GM21529 (cell line): Measurements from ENCODE around the gene BMPER.

Experiments
- ATAC-seq: cut with Tn5 transposase; IDR thresholded peaks from one replicate; pipeline ENCODE4 v1.9.1; 2021; ENCODE audit not compliant: unreplicated experiment

BMPER gene

GRCh38 chr7:34016876-34017275, 111.5 kb downstream of the BMPER start:
- no peak for ATAC-seq

- ATAC-seq, result no peak
These were observed 114.0 kb downstream of the BMPER start for GRCh38 chr7:34019301-34019790.

- ATAC-seq, result no peak
These were observed 117.3 kb downstream of the BMPER start for GRCh38 chr7:34022626-34023025.

- ATAC-seq, result no peak
These were observed 120.3 kb downstream of the BMPER start for GRCh38 chr7:34025600-34025999.

GRCh38 chr7:34026481-34027190, 121.3 kb downstream of the BMPER start:
- no peak for ATAC-seq

DNA sequence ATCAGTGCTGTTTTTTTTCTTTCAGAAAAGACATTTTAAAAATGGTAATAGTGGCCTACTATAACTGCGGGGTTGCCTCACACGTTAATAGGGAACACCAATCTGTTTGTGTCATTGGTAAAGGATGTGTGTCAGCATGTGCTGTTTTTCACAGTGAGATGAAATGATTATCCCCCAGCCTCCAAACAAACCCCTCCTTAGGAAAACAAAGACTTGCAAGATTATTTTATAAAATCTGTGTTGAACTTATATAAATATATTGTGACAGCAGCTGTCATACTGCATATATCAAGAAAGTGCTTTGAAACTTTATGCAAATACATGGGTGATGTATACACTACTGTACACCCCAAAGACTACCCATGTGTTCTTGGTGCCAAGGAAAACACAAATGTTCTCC, 125.8 kb downstream of the BMPER start:
- ATAC-seq, result no peak

DNA sequence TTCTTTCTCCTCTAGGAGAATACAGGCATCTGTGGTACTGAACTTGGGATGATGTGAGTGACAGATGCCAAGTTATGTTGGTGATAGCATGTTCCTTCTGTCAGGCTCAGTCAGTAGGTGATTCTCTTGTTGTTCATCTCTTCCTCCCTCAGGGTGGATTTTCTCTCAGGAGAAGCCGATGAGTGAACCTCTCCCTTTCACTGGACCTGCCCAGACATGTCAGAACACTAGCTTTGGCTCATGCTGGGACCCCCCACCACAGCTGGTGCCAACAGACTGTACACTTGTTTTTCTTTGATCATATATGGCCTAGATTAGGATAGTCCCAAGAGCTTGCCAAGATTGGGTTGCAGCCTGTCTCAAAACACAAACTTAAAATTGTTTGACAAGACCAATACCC, 129.4 kb downstream of the BMPER start:
- no peak for ATAC-seq

DNA sequence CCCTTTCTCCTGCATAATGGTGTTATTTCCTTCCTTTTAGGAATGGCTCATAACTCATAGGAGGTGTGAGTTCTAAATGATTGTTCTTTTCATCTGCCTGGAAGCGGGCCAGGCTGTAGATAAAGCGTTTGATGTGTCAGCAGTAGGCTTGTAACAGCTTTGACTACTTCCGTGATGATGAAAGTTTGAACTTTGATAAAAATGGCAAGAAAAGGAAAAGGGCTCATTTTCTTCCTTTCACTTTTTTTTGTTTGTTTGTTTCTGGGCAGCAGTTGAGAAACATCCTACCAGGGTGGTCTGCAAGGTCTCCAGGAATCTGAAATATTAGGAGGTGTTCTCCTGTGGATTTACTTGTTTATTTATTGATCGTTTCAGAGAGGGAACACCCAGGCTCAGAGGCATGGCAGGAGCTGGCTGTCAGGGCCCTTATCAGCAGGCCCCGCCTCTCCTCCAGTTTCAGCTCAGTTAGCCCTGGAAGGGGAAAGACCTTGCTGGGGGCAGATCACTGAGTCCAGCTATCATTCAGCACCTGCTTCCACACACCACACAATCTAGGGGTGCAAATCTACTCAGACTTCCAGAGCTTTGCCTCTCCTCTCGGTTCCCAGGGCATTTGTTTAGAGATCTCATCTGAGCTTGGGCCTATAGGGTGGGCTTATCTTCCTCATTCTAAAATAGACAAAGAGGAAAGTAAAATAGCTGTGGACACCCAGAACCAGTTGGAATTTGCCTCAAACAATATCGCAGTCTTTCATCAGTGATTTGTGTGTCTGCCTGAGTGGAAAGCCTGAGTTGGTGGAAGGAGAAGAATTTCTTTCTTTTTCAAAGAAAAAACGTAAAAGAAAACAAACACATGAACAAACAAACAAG, 130.9 kb downstream of the BMPER start:
- no peak for ATAC-seq

- ATAC-seq, result no peak
These were observed 131.8 kb downstream of the BMPER start for GRCh38 chr7:34036972-34037792.

DNA sequence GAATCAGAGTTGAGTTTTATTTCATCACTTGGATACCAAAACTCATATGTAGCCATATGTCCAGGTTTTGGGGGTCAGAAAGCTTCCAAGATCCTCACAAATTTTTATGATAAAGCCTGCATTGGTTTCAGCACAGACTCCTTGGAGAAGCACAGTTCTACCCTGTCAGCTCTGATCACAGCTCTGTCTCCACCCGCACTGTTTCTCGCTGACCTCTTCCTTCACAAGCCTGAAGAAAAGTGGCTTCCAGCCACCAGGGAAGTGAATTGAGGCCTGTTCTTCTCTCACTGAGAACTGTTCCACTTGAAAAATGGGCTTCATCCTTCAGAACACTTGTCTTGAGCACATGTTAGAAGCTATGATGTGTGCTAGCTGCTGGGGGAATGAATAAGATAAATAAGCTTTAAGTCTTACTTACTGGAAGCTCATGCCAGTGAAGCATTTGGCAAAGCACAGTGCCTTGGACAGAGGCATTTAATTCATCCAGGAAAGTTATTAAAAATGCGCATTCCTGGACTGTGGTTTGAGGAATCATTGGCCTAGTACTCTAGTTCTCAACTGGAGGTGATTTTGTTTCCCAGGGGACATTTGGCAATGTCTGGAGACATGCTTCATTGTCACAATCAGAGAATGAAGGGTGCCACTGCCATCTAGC, 133.6 kb downstream of the BMPER start:
- ATAC-seq, result no peak

DNA sequence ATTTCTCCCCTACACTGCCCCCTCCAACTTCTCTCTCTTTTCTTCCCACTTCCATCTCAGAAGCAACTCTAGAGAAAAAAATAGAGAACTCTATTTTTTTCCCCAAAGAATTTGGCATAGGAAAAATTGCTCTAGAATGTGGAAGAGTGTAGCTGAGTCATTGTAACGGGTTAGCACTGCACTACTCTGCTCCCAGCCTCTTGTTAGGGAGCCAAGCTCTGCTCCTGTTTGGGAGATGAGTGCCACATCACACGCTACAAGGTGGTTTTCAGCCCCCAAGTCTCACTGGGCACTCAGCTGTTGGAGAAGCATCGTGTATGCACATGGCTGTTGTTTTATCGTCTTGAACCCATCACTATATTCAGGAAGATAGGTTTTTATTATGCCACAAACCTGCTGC, 136.4 kb downstream of the BMPER start:
- ATAC-seq, result no peak

DNA sequence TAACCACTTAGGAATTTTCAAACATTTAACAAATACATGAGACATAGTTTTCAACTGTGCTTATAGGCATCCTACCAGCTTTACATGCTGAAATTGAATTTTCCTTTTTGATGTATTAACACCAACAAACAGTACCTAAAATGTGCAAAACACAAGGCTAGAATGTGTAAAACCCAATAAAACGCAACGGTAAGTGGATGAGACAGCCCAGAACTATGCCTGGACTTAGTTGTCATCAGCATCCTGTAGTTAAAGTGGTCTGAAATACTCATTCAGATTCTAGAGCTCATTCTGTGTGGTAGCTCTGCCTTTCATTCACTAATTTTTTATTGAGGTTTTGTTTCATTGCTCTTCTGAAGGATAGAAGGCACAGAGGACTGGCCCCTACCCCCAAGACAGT, 137.1 kb downstream of the BMPER start:
- ATAC-seq, result no peak

- ATAC-seq, result no peak
These were observed 138.3 kb downstream of the BMPER start for GRCh38 chr7:34043461-34044305.

GRCh38 chr7:34044306-34044643, 138.9 kb downstream of the BMPER start:
- ATAC-seq, result no peak

DNA sequence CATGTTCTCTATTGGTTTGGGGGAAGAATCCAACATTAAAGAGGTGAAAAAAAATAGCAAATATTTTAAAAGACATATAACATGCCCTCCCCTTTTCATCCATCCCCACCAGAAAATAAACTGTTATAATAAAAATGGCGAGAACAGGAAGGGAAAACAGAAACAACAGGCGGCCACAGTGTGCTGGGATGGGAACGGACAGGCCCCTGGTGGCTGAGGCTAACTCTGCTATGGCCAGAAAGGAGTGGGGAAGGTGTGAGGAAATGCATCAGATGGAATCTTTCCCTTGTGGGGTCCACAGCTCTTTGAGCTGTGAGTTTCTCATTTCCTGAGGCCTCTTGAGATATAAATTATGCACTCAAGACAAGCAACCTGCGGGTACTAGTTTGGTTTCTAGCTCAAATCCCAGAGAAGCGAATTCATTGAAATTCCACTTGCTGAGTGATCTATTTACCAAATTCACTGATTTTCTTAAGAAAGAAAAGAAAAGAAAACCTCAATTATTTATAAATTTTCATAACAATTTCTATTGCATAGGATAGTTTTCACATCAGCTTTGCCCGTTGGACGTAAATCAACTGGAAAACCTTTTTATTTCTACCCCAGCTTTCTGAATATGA, 139.5 kb downstream of the BMPER start:
- no peak for ATAC-seq

DNA sequence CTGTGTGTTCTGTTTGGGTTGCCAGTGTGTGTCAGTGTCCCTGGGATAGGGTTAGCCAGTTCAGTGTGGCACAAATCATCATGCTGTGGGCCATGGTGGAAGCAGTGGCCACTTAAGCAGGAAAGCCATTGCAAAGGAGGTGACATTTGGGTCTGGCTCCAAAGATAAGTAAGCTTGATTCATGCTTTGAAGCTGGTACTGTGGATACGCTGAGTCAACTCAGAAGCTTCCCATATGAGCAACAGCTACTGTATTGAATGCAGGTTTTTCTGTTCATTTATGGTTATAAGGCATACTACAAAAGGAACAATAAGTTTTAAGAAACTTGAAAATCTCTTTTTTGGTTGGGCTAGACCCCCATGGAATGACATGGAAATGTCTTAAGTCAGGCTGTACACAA, 143.1 kb downstream of the BMPER start:
- ATAC-seq, result no peak

- no peak for ATAC-seq
These were observed 148.7 kb downstream of the BMPER start for GRCh38 chr7:34054075-34054474.

GRCh38 chr7:34057136-34057535, 151.8 kb downstream of the BMPER start:
- ATAC-seq, result no peak

DNA sequence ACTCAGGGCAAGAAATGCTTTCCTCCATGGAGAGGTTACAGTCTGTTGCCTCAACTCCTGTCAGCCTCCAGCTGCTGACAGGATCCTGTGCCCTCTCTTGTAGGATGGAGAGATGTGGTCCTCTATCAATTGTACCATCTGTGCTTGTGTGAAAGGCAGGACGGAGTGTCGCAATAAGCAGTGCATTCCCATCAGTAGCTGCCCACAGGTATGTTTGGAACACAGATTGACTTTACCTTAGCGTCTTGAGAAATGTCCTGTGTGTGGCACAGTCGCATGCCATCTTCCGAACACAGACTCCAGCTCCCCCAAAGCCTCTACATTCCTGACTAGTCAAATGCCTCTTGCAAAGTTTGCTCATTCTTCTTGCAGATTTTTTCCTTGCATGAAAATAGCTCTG, 152.6 kb downstream of the BMPER start:
- ATAC-seq, result no peak

GRCh38 chr7:34058801-34059135, 153.4 kb downstream of the BMPER start:
- no peak for ATAC-seq
